Measurements from ENCODE around the gene MTCL3.

The MTCL3 gene

DNA sequence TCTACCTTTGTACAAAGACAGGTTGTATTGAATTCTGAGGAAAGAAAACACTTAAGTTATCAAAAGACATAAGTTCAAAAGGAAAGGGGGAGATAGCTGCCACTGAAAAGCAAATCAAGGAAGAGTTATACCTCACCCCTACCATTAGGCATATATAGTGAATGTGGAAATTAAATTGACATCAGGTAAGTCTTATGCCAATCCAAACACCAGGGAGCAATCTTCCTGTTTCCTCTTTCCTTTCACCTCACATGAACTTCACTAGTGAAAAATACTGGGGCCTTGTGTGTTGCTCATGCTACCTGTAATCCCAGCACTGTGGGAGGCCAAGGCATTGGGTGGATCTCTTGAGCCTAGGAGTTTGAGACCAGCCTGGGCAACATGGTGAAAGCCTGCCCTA is 47.0 kb upstream of the MTCL3 start:
- H3K27ac ChIP-seq (ENCODE audit: low read depth, low read length), result no peak overlapping the region
- TF ChIP-seq, protein P1, sequence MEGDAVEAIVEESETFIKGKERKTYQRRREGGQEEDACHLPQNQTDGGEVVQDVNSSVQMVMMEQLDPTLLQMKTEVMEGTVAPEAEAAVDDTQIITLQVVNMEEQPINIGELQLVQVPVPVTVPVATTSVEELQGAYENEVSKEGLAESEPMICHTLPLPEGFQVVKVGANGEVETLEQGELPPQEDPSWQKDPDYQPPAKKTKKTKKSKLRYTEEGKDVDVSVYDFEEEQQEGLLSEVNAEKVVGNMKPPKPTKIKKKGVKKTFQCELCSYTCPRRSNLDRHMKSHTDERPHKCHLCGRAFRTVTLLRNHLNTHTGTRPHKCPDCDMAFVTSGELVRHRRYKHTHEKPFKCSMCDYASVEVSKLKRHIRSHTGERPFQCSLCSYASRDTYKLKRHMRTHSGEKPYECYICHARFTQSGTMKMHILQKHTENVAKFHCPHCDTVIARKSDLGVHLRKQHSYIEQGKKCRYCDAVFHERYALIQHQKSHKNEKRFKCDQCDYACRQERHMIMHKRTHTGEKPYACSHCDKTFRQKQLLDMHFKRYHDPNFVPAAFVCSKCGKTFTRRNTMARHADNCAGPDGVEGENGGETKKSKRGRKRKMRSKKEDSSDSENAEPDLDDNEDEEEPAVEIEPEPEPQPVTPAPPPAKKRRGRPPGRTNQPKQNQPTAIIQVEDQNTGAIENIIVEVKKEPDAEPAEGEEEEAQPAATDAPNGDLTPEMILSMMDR (conservative IDR thresholded peaks at IDR 0.05), result no peak
- no peak overlapping the region for H3K9ac ChIP-seq (ENCODE audit: extremely low read depth, low read length, poor library complexity, severe bottlenecking)
- no peaks in the 10 kb centered on the region for H3K36me3 ChIP-seq (ENCODE audit: control insufficient read depth, insufficient read depth, low read length)
- H3K4me1 ChIP-seq (ENCODE audit: control insufficient read depth, insufficient read depth, low read length), result no peaks in the 10 kb centered on the region
- DNase-seq, result no peak
- Mint-ChIP-seq H3K27me3 (ENCODE audit: insufficient read depth) (no peaks in the 10 kb centered on the region), H3K9me3 (no peaks in the 10 kb centered on the region), H3K27ac (no peak overlapping the region), H3K4me1 (no peaks in the 10 kb centered on the region), H3K4me3 (no peak overlapping the region), H3K36me3 (ENCODE audit: low read depth) (no peaks in the 10 kb centered on the region)
- no peaks in the 10 kb centered on the region for H3K27me3 ChIP-seq (ENCODE audit: control insufficient read depth, insufficient read depth, low read length, poor library complexity, severe bottlenecking)
- no peaks in the 10 kb centered on the region for H3K9me3 ChIP-seq (ENCODE audit: control insufficient read depth, low read length)
- no peak overlapping the region for H3K4me3 ChIP-seq (ENCODE audit: low read length)

DNA sequence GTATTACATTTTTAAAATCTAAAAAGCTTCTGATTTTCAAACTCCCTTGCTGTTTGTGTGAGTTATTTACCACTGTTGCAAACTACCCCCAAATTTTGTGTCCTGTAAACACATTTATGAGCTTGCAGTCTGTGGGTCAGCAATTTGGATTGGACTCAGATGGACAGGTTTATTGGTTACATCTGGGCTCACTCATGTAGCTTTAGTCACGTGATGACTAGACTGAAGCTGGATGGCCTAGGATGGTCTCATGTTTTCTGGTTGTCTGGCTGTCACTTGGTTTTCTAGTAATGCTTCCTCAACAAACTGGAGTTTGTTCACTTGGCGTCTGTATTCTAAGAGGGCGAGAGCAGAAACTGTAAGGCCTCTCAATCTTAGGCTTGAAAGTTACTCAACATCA is 45.6 kb upstream of the MTCL3 start:
- H3K9ac ChIP-seq (ENCODE audit: extremely low read depth, low read length, poor library complexity, severe bottlenecking), result no peak overlapping the region
- no peaks in the 10 kb centered on the region for H3K9me3 Mint-ChIP-seq
- no peaks in the 10 kb centered on the region for H3K36me3 ChIP-seq (ENCODE audit: control insufficient read depth, insufficient read depth, low read length)
- H3K27me3 ChIP-seq (ENCODE audit: control insufficient read depth, insufficient read depth, low read length, poor library complexity, severe bottlenecking), result no peaks in the 10 kb centered on the region
- TF ChIP-seq, protein P1 (conservative IDR thresholded peaks at IDR 0.05), result no peak
- no peak overlapping the region for H3K27ac ChIP-seq (ENCODE audit: low read depth, low read length)
- no peak overlapping the region for H3K4me3 ChIP-seq (ENCODE audit: low read length)
- no peaks in the 10 kb centered on the region for H3K27me3 Mint-ChIP-seq (ENCODE audit: insufficient read depth)
- H3K4me1 ChIP-seq (ENCODE audit: control insufficient read depth, insufficient read depth, low read length), result no peaks in the 10 kb centered on the region
- no peak overlapping the region for H3K27ac Mint-ChIP-seq
- no peaks in the 10 kb centered on the region for H3K9me3 ChIP-seq (ENCODE audit: control insufficient read depth, low read length)
- H3K4me1 Mint-ChIP-seq, result no peaks in the 10 kb centered on the region
- DNase-seq, result no peak
- WGBS, 2 experiments (ENCODE audit: insufficient coverage in 1 of 2, insufficient read length in 1 of 2), result 83 to 90% methylated on average over 1 to 3 of the region's 3 CpGs
- H3K36me3 Mint-ChIP-seq (ENCODE audit: low read depth), result no peaks in the 10 kb centered on the region
- no peak overlapping the region for H3K4me3 Mint-ChIP-seq

DNA sequence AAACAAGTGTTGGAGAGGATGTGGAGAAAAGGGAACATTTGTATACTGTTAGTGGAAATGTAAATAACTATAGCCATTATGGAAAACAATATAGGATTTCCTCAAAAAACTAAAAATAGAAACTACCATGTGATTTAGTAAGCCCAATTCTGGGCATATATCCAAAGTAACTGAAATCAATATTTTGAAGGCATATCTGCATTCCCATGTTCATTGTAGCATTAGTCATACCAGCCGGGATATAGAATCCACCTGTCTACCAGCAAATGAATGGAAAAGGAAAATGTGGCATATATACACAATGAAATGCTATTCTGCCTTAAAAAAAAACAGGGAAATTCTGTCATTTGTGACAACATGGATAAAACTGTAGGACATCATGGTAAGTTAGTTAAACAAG is 42.5 kb upstream of the MTCL3 start:
- TF ChIP-seq, protein P1 (conservative IDR thresholded peaks at IDR 0.05), result no peak
- H3K9me3 ChIP-seq (ENCODE audit: control insufficient read depth, low read length), result no peaks in the 10 kb centered on the region
- no peak overlapping the region for H3K4me3 ChIP-seq (ENCODE audit: low read length)
- H3K27ac ChIP-seq (ENCODE audit: low read depth, low read length), result no peak overlapping the region
- no peaks in the 10 kb centered on the region for H3K4me1 Mint-ChIP-seq
- H3K27me3 ChIP-seq (ENCODE audit: control insufficient read depth, insufficient read depth, low read length, poor library complexity, severe bottlenecking), result no peaks in the 10 kb centered on the region
- H3K4me3 Mint-ChIP-seq, result no peak overlapping the region
- H3K36me3 ChIP-seq (ENCODE audit: control insufficient read depth, insufficient read depth, low read length), result no peaks in the 10 kb centered on the region
- H3K27ac Mint-ChIP-seq, result no peak overlapping the region
- no peaks in the 10 kb centered on the region for H3K9me3 Mint-ChIP-seq
- WGBS, 2 experiments (ENCODE audit: insufficient coverage in 1 of 2, insufficient read length in 1 of 2), result 80 to 91% methylated on average over 1 of the region's 1 CpG
- no peaks in the 10 kb centered on the region for H3K4me1 ChIP-seq (ENCODE audit: control insufficient read depth, insufficient read depth, low read length)
- H3K9ac ChIP-seq (ENCODE audit: extremely low read depth, low read length, poor library complexity, severe bottlenecking), result no peak overlapping the region
- H3K27me3 Mint-ChIP-seq (ENCODE audit: insufficient read depth), result no peaks in the 10 kb centered on the region
- DNase-seq, result no peak
- H3K36me3 Mint-ChIP-seq (ENCODE audit: low read depth), result no peaks in the 10 kb centered on the region

Measured in endodermal cell (in vitro differentiated cells).